ENCODE results near the gene PIP4K2A.
"Not testable (repeated sequence)": the region's sequence is repeated elsewhere in the genome, so short reads cannot be mapped to it uniquely, and the experiment has no call there.

PIP4K2A gene

DNA sequence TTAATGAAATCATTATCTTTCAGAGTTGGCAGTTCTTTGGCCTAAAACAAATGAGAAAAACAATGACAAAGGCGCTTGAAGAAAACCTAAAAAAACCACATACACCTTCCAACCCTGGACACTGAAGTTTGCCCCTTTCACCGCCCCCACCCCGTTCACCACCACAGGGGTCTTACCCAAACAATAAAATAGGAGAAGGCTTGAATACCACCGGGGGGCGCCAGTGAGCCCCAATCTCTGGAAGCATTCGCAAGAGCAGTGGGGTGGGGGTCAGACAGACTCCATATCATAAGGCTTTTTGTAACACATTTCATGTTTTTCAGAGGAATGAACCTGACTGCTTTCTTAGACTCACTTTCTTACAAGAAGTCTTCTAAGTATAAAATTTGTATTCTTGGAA, 163.6 kb downstream of the PIP4K2A start:
- DNase-seq = peak in 4 of 14 donors; percentile 12 to 48 (median 28)

DNA sequence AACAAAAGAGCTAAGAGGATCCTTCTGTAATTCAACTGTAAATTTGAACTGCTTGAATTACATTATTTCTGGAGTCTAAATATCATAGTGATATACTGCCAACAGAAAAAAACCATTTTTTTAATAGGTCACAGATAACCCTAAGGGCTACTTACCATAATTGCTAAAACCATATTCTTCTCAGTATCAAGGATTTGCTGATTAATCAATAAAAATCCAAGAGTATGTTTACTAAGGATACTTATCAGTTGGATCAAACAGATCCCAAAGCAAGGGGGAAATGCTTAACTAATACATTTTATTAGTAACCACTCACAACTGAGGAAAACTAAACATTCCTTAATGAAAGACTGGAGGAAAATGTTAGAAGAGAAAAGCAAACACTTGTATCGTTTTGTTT, 166.0 kb downstream of the PIP4K2A start:
- DNase-seq = no peak

DNA sequence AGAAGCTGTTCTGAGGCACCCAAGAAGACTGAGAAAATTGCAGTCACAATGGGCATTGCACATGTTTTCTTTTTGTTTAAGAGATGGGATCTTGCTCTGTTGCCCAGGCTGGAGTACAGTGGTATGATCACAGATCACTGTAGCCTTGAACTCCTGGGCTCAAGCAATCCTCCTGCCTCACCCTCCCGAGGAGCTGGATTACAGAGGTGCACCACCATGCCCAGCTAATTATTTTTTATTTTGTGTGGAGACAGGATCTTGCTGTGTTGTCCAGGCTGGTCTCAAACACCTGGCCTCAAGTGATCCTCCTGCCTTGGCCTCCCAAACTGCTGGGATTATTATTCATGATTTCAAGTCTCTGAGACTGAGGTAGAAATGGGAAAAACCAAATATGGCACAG, 168.7 kb downstream of the PIP4K2A start:
- no peak for DNase-seq

DNA sequence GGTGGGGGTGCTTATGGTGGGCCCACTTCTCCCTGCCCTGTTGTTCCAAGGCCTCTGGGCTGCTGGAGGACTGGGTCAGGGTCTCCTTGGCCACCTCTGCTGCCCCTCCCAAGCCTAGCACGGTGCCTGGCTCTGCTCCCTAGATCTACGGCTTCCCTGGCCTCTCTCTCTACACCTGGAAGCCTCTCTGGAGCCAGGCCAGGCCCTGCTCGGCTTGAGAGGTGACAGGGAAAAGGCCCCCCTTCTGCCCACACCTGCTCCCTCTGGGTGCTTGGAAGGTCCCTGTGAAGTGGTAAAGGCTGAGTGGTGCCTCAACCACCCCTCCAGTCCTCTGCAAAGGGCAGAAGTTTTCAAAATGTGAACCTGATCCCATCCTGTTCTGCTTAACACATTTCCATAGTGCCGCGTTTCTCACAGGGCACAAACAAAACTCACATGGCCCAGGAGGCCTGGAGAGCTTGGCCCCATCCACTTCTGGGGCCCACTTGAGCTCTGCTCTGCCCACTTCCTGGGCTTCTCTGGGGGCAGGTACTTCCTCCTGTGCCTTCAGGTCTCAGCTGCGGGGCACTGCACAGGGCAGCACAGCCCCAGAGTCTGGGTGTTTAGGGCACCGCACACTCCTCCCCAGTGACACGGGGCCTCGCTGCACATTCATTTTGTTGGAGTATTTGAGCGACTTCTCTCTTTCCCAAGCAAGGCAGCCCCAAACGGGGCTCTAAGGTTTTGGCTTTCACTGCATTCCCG, 169.9 kb downstream of the PIP4K2A start:
- no peak for DNase-seq

DNA sequence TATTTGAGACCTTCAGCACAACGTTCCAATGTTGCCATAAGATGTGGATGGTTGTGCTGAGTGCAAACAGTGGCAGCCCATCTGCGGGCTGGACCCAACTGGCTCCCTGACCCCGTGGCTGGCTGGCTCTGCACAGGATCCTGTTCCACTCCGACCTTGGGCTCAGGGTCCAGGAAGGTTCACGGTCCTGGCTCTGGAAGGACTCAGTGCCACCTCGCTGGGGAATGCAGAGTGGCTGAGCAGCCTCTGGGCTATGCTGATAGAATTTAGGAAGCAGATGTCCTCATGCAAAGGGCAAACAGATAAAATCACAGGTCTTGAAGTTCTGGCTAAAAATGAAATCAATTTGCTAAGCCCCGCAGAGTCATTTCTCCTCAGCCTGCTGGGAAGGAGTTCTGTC, 171.6 kb downstream of the PIP4K2A start:
- DNase-seq = no peak

DNA sequence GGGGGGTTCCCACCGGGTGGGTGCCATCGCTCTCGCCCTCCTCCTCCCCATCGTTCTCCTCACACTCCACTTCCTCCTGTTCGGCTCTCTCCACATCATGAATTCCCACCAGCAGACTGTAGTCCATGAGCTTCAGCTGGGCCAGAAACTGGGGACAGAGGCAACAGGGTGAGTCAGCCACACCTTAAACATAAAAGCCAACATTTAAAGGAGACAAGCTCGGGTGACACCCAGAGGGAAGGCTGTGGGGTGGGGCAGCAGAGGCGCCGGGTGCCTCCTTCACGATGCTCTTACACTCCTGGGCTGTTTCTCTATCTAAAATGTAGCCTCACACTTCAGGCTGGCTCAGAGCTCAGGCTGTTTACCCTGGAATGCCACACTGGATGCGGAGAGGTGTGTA, 172.5 kb downstream of the PIP4K2A start:
- no peak for DNase-seq

DNA sequence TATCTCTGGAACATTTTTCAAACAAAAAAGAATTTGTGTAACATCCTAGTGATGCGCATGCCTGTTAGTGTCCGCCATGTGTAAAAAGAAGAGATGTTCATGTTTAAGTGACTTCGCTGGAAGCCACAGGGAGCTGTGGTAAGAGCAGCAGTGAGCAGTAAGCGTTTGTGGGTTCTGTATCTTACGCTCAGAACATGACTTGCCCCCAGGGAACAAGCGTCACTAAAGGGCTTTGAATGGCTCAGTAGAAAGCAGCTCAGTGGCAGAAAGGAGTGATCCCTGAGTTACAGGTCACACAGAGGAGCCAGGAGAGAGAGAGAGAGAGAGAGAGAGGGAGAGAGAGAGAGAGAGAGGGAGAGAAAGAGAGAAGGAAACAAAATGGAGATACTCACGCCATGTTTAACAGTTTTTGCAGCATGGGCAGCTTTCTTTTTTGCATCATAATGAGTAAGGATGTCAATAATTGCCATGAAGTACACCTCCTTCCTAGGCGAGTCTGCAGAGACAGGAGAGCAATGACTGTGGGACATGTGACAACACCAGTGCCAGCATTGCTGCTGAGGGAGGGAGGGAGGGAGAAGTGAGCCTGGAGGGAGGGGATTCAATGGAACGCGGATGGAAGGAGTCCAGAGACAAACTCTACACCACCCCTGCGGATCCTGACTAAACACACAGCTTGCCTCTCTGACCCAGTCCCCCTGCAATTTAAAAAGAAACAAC, 174.6 kb downstream of the PIP4K2A start:
- no peak for DNase-seq

DNA sequence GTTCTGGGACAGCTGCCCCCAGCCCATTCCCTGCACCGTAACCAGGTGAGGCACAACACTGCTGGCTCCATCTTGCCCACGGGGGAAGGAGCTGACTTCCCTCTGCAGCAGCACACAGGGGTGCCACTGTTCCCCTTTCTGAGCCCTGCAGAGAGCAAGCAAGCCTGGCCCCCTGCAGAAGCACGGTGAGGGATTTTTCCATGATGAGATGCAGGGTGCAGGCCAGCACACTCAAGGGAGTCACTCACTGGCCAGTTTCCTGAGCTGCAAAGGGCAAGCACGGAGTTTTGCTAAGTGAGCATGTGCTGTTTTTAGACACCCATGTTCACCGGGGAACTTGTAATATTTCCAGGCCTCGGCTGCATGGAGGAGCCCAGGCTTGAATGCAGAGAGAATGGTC, 176.6 kb downstream of the PIP4K2A start:
- DNase-seq = no peak

DNA sequence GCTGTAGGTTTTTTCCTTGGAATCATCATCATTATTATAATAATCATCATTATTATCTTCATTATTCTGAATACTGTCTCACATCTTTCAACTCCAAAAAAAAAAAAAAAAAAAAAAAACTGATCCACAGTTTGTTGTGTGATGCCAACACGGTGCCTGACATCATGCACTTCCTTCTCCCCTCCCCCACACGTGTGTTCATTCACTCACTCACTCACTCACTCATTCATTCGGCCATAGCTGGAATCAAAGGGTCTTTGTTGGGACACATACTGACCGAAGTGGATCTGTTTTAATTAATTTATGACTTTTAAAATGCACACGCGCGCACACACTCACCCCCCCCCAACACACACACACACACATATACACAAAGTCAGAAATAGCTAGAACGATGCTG, 177.8 kb downstream of the PIP4K2A start:
- peak in 3 of 14 donors; percentile 10 to 36 (median 33) for DNase-seq

DNA sequence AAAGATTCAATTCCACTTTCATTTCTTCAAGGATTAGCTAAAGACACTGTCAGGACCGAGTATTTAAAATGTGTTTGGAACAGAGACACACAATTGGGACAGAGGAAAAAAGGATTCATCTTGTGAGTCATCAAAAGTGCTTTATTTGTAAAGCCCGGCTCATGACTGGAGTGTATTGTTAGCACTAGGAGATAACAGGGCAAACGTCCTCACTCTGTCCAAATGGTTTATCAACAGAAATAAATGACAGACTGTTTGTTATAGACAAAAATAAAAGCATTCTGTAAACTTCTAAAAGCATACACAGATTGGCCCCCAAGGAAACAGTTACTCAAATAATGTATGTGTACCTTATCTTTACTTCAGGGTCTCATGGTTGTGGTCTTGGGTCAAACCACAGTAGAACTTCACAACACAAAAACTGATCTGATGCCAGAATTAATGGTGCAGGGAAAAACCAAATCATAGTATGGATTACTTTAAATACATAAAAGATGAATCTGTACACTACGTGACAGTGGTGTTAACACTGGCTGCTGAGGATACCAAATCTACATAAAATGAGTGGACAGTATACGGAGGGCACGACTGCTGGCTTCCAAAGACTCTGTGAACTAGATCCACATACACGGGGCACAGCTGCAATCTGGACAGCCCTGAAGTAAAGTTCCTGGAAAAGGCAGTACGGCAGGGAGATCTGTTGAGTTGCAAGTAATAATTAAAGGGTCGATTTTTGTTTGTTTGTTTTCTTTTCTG, 179.4 kb downstream of the PIP4K2A start:
- DNase-seq = no peak

DNA sequence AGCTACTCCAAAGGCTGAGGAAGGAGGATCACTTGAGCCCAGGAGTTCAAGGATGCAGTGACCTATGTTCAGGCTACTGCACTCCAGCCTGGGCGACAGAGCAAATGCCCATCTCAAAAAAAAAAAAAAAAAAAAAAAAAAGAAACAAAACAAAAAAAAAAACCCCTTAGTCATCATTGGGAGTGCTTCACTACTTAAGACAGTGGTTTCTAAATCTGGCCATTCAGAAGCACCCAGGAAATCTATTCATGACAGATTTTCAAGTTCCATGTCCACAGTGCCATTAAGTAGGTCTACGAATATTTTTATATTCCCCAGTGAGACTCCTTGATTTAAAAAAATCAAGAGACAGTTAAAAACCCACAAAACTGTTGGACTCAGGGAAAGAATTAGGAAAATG, 182.9 kb downstream of the PIP4K2A start:
- DNase-seq = no peak

DNA sequence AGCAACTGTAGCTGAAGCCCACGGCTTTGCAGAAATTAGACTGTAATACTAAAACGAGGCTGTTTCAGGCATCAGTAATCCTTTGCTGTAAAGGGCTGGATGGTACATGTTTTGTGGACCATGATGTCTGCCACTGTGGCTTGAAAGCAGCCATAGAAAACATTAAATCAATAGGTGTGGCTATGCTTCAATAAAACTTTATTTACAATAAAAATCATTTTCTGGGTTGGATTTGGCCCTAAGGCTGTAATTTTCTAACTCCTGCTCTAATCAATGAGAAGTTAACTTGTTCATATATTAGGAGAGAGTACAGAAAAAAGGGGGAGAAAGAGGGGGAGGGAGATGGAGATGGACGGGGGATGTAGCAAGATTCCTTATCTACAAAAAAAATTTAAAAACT, 183.4 kb downstream of the PIP4K2A start:
- no peak for DNase-seq

DNA sequence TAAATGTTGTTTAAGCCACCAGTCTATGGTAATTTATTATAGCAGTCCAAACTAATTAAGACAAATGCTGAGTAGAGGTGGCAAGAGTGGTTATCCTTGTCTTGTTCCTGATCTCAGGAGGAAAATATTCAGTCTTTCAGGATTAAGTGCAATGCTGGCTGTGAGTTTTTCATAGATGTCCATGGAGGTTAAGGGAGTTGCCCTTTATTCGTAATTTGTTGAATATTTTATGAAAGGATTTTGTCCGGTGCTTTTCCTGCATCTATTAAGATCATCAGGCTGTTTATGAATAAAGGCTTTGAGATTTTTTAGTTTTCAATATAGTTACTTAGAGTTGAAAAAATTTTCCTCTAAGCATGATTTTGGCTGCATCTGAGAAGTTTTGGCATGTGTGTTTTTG, 186.9 kb downstream of the PIP4K2A start:
- no peak for DNase-seq

DNA sequence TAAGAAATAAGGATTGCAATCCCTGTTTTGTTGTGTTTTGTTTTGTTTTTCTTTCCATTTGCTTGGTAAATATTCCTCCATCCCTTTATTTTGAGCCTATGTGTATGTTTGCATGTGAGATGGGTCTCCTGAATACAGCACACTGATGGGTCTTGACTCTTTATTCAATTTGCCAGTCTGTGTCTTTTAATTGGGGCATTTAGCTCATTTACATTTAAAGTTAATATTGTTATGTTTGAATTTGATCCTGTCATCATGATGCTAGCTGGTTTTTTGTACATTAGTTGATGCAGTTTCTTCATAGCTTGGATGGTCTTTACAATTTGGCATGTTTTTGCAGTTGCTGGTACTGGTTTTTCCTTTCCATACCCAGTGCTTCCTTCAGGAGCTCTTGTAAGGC, 190.0 kb downstream of the PIP4K2A start:
- DNase-seq = not testable (repeated sequence)

DNA sequence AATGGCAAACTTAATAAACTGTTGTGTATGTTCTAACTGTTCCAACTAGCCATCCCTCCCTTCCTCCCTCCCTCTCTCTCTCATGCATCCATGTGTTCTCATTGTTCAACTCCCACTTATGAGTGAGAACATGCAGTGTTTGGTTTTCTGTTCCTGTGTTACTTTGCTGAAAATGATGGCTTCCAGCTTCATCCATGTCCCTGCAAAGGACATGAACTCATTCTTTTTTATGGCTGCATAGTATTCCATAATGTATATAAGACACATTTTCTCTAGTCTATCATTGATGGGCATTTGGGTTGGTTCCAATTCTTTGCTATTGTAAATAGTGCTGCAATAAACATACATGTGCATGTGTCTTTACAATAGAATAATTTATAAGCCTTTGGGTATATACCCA, 193.7 kb downstream of the PIP4K2A start:
- not testable (repeated sequence) for DNase-seq

DNA sequence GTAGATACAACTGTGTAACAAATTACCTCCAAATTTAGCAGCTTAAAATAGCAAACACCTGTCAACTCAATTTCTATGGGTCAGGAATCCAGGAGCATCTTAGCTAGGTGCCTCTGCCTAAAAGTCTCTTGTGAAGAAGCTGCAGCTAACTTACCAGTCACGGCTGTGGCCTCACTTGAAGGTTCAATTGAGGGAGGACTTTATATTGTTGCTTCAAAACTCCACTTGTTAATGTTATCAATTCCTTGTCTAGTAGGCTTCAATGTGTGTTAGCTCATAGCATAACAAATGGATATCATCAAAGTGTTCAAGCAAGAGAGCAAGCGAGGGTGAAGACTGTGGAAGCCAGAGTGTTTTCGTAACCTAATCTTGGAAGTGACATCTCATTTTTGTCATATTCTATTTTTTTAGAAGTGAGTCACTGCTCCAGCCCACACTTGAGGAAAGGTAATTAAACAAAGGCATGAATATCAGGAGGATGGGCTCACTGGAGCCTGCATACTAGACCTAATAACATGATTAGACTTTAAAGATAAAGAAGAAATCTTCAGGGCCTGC, 196.1 kb downstream of the PIP4K2A start:
- no peak for DNase-seq

DNA sequence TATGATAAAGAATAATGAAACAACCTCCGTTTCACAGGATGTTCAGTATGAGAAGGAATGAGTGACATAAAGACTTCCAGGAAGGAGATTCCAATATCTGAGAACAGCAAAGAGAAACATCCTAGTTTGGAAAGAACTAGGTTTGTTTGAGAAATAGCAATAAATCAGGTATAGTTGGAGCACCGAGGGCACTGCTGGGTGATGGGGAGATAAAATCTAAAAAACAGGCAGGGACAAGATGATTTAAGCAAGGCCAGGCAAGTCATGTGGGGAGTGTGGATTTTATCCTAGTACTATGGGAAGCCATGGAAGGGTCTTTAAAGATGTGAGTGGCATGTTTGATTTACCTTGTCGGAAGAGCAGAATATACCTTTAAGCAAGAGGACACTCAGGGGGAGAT, 199.4 kb downstream of the PIP4K2A start:
- no peak for DNase-seq

DNA sequence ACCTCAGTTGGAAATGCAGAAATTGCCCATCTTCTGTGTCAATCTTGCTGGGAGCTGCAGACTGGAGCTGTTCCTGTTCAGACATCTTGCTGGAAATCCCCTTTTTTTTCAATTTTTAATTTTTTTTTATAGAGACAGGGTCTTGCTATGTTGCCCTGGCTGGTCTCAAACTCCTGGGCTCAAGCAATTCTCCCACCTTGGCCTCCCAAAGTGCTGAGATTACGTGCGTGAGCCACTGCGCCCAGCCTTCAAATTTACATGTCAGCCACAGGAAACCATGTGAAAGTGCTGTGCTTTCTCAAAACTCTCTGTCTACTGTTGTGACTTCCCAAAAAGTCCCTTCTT, 200.0 kb downstream of the PIP4K2A start:
- not testable (repeated sequence) for DNase-seq

DNA sequence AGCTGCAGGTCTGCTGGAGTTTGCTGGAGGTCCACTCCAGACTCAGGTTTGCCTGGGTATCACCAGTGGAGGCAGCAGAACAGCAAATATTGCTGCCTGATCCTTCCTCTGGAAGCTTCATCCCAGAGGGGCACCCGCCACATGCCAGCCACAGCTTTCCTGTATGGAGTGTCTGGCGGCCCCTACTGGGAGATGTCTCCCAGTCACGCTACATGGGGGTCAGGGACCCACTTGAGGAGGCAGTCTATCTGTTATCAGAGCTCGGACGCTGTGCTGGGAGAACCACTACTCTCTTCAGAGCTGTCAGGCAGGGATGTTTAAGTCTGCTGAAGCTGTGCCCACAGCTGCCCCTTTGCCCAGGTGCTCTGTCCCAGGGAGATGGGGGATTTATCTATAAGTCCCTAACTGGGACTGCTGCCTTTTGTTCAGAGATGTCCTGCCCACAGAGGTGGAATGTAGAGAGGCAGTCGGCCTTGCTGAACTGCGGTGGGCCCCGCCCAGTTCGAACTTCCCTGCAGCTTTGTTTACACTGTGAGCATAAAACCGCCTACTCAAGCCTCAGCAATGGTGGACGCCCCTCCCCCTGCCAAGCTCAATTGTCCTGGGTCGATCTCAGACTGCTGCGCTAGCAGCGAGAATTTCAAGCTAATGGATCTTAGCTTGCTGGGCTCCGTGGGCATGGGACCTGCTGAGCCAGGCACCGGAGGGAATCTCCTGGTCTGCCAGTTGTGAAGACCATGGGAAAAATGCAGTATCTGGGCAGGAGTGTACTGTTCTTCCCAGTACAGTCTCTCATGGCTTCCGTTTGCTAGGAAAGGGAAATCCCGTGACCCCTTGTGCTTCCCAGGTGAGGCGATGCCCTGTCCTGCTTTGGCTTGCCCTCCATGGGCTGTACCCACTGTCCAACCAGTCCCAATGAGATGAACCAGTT, 200.6 kb downstream of the PIP4K2A start:
- not testable (repeated sequence) for DNase-seq

DNA sequence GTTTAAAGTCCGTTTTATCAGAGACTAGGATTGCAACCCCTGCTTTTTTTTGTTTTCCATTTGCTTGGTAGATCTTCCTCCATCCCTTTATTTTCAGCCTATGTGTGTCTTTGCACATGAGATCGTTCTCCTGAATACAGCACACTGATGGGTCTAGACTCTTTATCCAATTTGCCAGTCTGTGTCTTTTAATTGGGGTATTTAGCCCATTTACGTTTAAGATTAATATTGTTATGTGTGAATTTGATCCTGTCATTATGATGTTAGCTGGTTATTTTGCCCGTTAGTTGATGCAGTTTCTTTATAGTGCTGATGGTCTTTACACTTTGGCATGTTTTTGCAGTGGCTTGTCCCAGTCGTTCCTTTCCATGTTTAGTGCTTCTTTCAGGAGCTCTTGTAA, 202.4 kb downstream of the PIP4K2A start:
- DNase-seq = not testable (repeated sequence)

DNA sequence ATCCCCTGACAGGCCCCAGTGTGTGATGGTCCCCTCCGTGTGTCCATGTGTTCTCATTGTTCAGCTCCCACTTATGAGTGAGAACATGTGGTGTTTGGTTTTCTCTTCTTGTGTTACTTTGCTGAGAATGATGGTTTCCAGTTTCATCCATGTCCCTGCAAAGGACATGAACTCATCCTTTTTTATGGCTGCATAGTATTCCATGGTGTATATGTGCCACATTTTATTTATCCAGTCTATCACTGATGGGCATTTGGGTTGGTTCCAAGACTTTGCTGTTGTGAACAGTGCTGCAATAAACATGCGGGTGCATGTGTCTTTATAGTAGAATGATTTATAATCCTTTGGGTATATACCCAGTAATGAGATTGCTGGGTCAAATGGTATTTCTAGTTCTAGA, 206.2 kb downstream of the PIP4K2A start:
- not testable (repeated sequence) for DNase-seq

Measured in C1 segment of cervical spinal cord (tissue), 14 donors.